Measurements from ENCODE around the gene STX7.

DNA sequence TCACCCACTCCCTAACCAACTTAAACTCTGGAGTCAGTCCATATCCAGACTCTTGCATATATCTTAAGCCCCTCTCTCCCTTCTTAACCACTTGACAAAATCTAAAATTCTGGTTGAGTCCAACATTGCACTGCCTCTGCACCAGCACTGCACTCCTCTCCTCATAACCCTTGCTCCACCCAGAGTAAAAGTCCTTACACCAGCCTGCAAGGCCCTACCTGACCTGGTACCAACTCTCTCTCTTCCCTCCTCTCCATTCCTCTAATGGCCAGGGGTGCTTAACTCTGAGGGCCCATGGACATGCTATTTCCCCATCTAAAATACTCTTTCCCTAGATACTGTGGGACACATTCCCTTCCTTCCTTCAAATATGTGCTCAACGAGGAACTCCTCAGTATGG, 21.0 kb downstream of the STX7 start:
- no peak for TF ChIP-seq EZH2 (IDR thresholded peaks at IDR 0.05)
- TF ChIP-seq, protein P1, sequence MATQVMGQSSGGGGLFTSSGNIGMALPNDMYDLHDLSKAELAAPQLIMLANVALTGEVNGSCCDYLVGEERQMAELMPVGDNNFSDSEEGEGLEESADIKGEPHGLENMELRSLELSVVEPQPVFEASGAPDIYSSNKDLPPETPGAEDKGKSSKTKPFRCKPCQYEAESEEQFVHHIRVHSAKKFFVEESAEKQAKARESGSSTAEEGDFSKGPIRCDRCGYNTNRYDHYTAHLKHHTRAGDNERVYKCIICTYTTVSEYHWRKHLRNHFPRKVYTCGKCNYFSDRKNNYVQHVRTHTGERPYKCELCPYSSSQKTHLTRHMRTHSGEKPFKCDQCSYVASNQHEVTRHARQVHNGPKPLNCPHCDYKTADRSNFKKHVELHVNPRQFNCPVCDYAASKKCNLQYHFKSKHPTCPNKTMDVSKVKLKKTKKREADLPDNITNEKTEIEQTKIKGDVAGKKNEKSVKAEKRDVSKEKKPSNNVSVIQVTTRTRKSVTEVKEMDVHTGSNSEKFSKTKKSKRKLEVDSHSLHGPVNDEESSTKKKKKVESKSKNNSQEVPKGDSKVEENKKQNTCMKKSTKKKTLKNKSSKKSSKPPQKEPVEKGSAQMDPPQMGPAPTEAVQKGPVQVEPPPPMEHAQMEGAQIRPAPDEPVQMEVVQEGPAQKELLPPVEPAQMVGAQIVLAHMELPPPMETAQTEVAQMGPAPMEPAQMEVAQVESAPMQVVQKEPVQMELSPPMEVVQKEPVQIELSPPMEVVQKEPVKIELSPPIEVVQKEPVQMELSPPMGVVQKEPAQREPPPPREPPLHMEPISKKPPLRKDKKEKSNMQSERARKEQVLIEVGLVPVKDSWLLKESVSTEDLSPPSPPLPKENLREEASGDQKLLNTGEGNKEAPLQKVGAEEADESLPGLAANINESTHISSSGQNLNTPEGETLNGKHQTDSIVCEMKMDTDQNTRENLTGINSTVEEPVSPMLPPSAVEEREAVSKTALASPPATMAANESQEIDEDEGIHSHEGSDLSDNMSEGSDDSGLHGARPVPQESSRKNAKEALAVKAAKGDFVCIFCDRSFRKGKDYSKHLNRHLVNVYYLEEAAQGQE (IDR thresholded peaks at IDR 0.05; ENCODE audit: low read depth) = no peak
- TF ChIP-seq, protein P2, sequence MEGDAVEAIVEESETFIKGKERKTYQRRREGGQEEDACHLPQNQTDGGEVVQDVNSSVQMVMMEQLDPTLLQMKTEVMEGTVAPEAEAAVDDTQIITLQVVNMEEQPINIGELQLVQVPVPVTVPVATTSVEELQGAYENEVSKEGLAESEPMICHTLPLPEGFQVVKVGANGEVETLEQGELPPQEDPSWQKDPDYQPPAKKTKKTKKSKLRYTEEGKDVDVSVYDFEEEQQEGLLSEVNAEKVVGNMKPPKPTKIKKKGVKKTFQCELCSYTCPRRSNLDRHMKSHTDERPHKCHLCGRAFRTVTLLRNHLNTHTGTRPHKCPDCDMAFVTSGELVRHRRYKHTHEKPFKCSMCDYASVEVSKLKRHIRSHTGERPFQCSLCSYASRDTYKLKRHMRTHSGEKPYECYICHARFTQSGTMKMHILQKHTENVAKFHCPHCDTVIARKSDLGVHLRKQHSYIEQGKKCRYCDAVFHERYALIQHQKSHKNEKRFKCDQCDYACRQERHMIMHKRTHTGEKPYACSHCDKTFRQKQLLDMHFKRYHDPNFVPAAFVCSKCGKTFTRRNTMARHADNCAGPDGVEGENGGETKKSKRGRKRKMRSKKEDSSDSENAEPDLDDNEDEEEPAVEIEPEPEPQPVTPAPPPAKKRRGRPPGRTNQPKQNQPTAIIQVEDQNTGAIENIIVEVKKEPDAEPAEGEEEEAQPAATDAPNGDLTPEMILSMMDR (IDR thresholded peaks at IDR 0.05 in 2 of 3, conservative IDR thresholded peaks at IDR 0.05 in 1 of 3; ENCODE audit: borderline replicate concordance in 1 of 3, insufficient read depth in 1 of 3, low read depth in 2 of 3, low read length in 2 of 3) = no peak
- TF ChIP-seq RAD21 (IDR thresholded peaks at IDR 0.05; ENCODE audit: low read depth) = no peak
- TF ChIP-seq POLR2A (IDR thresholded peaks at IDR 0.05; ENCODE audit: borderline replicate concordance, extremely low read depth, insufficient read depth, insufficient read length) = no peak
- no peak for TF ChIP-seq ZNF274 (IDR thresholded peaks at IDR 0.05; ENCODE audit: low read depth, low read length)
